Activated B cell treated with CpG ODN at 0.5 μM for 24 hours (primary cell): ENCODE results near the gene USP50. TPM values are rescaled to one million over a fixed set of nuclear protein-coding genes. Genes with fewer than 3 reads are reported as not detected.
"Not testable (repeated sequence)": the region's sequence is repeated elsewhere in the genome, so short reads cannot be mapped to it uniquely, and the experiment has no call there.

Experiments
- ATAC-seq: fragments of 200-7000 bp; cut with Tn5 transposase; one replicate; pipeline ENCODE4 v1.10.0; 2021; ENCODE audit warnings: low read depth, mild to moderate bottlenecking, moderate library complexity
- CTCF ChIA-PET: fragments of 350-600 bp; sonication (Branson Sonifier 250); formaldehyde crosslinking; loops from one replicate; lab custom pipeline; 2021; ENCODE audit warnings: antibody characterized with exemption; lab: Charles Lee
- POLR2A ChIA-PET: fragments of 350-600 bp; sonication (Branson Sonifier 250); formaldehyde crosslinking; loops from one replicate; lab custom pipeline; 2021; ENCODE audit warnings: antibody characterized with exemption; lab: Charles Lee
- DNase-seq: peaks from one replicate; pipeline ENCODE4 v3.0.0; 2022
- H3K27ac Mint-ChIP-seq: one replicate; pipeline ENCODE4 v1.8.0; 2020; ENCODE audit warnings: mixed read lengths
- H3K27me3 Mint-ChIP-seq: one replicate; pipeline ENCODE4 v1.8.0; 2021; ENCODE audit warnings: mixed read lengths
- H3K36me3 Mint-ChIP-seq: one replicate; pipeline ENCODE4 v1.8.0; 2021; ENCODE audit warnings: low read depth, mixed read lengths
- H3K4me1 Mint-ChIP-seq: one replicate; pipeline ENCODE4 v1.8.0; 2021; ENCODE audit warnings: mixed read lengths
- H3K4me3 Mint-ChIP-seq: one replicate; pipeline ENCODE4 v1.8.0; 2020; ENCODE audit warnings: mild to moderate bottlenecking, mixed read lengths
- H3K9me3 Mint-ChIP-seq: one replicate; pipeline ENCODE4 v1.8.0; 2020; ENCODE audit warnings: mixed read lengths
- intact Hi-C: fragments of 100-400 bp; cut with micrococcal nuclease; formaldehyde crosslinking; loops from one replicate; pipeline ENCODE4 v1.15.1; 2024
- total RNA-seq: library from RNA; stranded (reverse); gene quantifications from 2 replicates; pipeline ENCODE4 v1.2.3, GENCODE V29; 2022
- TF ChIP-seq, protein P1 (sequence below): fragments of 200-600 bp; IDR thresholded peaks from one replicate; pipeline ENCODE4 v1.8.0; 2022; ENCODE audit warnings: antibody characterized with exemption, mild to moderate bottlenecking

The USP50 gene
- total RNA-seq, 1 donor from 2014 or later = 0.80 TPM

DNA sequence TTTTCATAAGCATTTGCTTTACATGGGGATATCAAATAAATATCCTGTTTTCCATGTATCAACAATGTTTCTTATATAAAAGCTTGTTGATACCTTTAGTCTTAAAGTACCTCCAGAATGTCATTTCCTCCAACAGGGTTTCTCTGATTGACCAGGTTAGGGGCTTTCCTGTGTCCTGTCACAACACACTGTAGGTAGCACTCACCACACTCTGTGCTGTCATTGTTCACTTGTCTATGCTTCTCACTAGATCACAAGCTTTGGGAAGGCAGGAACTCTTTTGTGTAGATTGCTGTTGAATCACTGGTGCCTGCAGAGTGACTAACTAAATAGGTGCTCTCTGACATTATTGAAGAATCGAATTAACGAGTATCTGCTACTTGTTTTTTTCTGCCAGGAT lies 49.8 kb downstream of the USP50 start:
- TF ChIP-seq, protein P1, sequence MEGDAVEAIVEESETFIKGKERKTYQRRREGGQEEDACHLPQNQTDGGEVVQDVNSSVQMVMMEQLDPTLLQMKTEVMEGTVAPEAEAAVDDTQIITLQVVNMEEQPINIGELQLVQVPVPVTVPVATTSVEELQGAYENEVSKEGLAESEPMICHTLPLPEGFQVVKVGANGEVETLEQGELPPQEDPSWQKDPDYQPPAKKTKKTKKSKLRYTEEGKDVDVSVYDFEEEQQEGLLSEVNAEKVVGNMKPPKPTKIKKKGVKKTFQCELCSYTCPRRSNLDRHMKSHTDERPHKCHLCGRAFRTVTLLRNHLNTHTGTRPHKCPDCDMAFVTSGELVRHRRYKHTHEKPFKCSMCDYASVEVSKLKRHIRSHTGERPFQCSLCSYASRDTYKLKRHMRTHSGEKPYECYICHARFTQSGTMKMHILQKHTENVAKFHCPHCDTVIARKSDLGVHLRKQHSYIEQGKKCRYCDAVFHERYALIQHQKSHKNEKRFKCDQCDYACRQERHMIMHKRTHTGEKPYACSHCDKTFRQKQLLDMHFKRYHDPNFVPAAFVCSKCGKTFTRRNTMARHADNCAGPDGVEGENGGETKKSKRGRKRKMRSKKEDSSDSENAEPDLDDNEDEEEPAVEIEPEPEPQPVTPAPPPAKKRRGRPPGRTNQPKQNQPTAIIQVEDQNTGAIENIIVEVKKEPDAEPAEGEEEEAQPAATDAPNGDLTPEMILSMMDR = no peak
- POLR2A ChIA-PET = no interaction called here
- Mint-ChIP-seq H3K27me3 (no peaks in the 10 kb centered on the region), H3K27ac (no peak overlapping the region), H3K4me1 (peaks cover 13% of the 10 kb centered on the region), H3K9me3 (no peaks in the 10 kb centered on the region), H3K4me3 (no peak overlapping the region), H3K36me3 (peaks cover 82% of the 10 kb centered on the region)
- ATAC-seq (no peak), DNase-seq (no peak)
- CTCF ChIA-PET = no interaction called here
- intact Hi-C loops = loop anchor here (10.0 kb wide), 1 partner anchor 128 kb away; no protein-coding TSS in a partner anchor

- POLR2A ChIA-PET = interaction anchor here (0.7 kb wide), 1 partner anchor 50 kb away, joined by 7 read pairs; no protein-coding TSS in a partner anchor
- DNase-seq, H3K9me3 Mint-ChIP-seq, H3K27me3 Mint-ChIP-seq, CTCF ChIA-PET, H3K4me1 Mint-ChIP-seq, H3K27ac Mint-ChIP-seq, H3K4me3 Mint-ChIP-seq, ATAC-seq: not testable (repeated sequence)
- peaks cover 86% of the 10 kb centered on the region for H3K36me3 Mint-ChIP-seq
- intact Hi-C loops = loop anchor here (10.0 kb wide), 1 partner anchor 130 kb away; no protein-coding TSS in a partner anchor
Measured at GRCh38 chr15:50494547-50494946, 51.9 kb downstream of the USP50 start.

DNA sequence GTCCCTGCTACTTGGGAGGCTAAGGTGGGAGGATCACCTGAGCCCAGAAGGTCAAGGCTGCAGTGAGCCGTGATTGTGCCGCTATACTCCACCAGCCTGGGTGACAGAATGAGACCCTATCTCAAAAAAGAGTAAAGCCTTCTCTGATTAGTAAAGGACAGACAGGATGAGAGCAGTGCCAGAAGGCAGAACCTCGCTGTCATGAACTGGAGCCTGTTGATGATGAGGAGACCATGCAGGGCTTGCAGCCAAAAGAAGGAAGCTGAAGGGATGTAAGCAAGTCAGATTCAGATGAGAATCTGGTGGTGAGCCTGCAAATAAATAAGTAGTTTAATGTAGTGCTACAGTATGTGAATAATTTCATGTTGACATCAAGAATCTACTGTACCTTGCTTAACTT lies 52.8 kb downstream of the USP50 start:
- POLR2A ChIA-PET = no interaction called here
- Mint-ChIP-seq H3K4me1 (peaks cover 2% of the 10 kb centered on the region), H3K36me3 (peaks cover 83% of the 10 kb centered on the region), H3K27ac (no peak overlapping the region), H3K27me3 (no peaks in the 10 kb centered on the region), H3K4me3 (no peak overlapping the region), H3K9me3 (no peaks in the 10 kb centered on the region)
- ATAC-seq = no peak
- no peak for DNase-seq
- CTCF ChIA-PET = no interaction called here
- intact Hi-C loops = loop anchor here (10.0 kb wide), 1 partner anchor 131 kb away; no protein-coding TSS in a partner anchor
- TF ChIP-seq, protein P1 = no peak

- H3K9me3 Mint-ChIP-seq = no peaks in the 10 kb centered on the region
- peaks cover 29% of the 10 kb centered on the region for H3K4me1 Mint-ChIP-seq
- H3K4me3 Mint-ChIP-seq = no peak overlapping the region
- peaks cover 67% of the 10 kb centered on the region for H3K36me3 Mint-ChIP-seq
- TF ChIP-seq, protein P1 = no peak
- ATAC-seq (no peak), DNase-seq (no peak)
- intact Hi-C loops = loop anchor here (5.0 kb wide), 1 partner anchor 135 kb away; no protein-coding TSS in a partner anchor
- ChIA-PET POLR2A (no interaction called here), CTCF (no interaction called here)
- no peak overlapping the region for H3K27ac Mint-ChIP-seq
- H3K27me3 Mint-ChIP-seq = no peaks in the 10 kb centered on the region
Measured at GRCh38 chr15:50487287-50487686, 59.2 kb downstream of the USP50 start.

DNA sequence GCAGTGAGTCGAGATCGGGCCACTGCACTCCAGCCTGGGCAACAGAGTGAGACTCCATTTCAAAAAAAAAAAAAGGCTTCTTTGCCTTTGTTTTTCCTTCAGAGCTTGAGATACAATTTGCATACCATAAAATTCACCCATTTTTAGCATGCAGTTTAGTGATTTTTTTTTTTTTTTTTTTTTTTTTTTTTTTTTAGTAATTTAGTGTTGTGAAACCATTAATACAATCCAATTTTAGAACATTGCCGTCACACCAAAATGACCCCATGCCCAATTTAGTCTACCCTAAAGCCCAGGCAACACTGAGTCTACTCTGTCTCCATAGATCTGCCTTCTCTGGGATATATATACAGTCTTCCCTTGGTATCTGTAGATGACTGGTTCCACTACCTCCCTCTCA lies 61.1 kb downstream of the USP50 start:
- no peak overlapping the region for H3K4me3 Mint-ChIP-seq
- H3K27ac Mint-ChIP-seq = peak overlapping the region; percentile 54
- no peaks in the 10 kb centered on the region for H3K27me3 Mint-ChIP-seq
- ATAC-seq (peak; percentile 40), DNase-seq (no peak)
- peaks cover 39% of the 10 kb centered on the region for H3K4me1 Mint-ChIP-seq
- intact Hi-C loops = loop anchor here (5.0 kb wide), 1 partner anchor 133 kb away; no protein-coding TSS in a partner anchor
- TF ChIP-seq, protein P1 = no peak
- no peaks in the 10 kb centered on the region for H3K9me3 Mint-ChIP-seq
- POLR2A ChIA-PET = interaction anchor here (0.7 to 1.4 kb wide), 3 partner anchors 56 to 1750 kb away, joined by 3 to 12 read pairs (median 5); partner anchors contain the start of gene GABPB1
- CTCF ChIA-PET = no interaction called here
- peaks cover 68% of the 10 kb centered on the region for H3K36me3 Mint-ChIP-seq
